Measurements from ENCODE around the gene SIN3B. TPM values are rescaled to one million over a fixed set of nuclear protein-coding genes. Genes with fewer than 3 reads are reported as not detected.

Gene SIN3B
- total RNA-seq, 2 experiments from 2014 or later = 18.8 to 20.6 TPM

DNA sequence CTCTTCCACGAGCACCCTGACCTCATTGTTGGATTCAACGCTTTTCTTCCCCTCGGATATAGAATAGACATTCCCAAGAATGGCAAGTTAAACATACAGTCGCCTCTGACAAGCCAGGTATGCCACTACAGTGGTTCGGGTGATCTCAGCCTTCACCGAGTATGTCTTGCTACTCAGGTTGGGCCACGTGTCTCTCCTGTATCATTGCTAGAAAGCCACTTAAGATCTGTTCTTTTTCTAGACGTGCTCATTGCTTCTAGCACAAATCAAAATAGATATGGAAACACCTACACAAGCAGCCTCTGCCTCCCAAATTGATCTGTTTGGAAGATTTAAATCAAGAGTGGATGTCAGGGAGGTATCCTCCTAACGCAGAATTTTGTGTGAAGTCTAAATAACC lies 2.3 kb downstream of the SIN3B start:
- no peaks in the 10 kb centered on the region for H3K9me3 Mint-ChIP-seq
- CTCF ChIA-PET = no interaction called here
- intact Hi-C loops (cut with micrococcal nuclease) = loop anchor here (10.0 kb wide), 1 partner anchor 473 kb away; the partner anchor contains the start of genes ABHD8, DDA1 and MRPL34
- H3K4me1 Mint-ChIP-seq (ENCODE audit: low read depth) = peaks cover 31% of the 10 kb centered on the region
- H3K4me3 Mint-ChIP-seq = peak overlapping the region; percentile 7
- no peaks in the 10 kb centered on the region for H3K27me3 Mint-ChIP-seq (ENCODE audit: low read depth)
- DNase-seq = no peak
- H3K36me3 Mint-ChIP-seq (ENCODE audit: low read depth) = peaks cover 16% of the 10 kb centered on the region
- H3K27ac Mint-ChIP-seq = no peak overlapping the region

DNA sequence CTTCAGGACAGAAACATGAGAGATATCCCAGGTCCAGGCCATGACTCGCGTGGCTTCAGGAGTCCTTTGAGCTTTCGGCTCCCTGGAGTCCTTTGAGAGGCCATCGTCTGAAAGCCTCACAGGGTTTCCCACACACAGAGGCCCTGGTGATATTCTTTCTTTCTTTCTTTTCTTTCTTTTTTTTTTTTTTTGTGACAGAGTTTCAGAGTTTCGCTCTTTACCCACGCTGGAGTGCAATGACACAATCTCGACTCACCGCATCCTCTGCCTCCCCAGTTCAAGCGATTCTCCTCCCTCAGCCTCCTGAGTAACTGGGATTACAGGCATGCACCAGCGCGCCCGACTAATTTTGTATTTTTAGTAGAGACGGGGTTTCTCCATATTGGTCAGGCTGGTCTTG lies 5.5 kb downstream of the SIN3B start:
- peak overlapping the region; percentile 24 for H3K27ac Mint-ChIP-seq
- no peak overlapping the region for H3K4me3 Mint-ChIP-seq
- H3K27me3 Mint-ChIP-seq (ENCODE audit: low read depth) = no peaks in the 10 kb centered on the region
- H3K4me1 Mint-ChIP-seq (ENCODE audit: low read depth) = peaks cover 27% of the 10 kb centered on the region
- CTCF ChIA-PET = no interaction called here
- H3K36me3 Mint-ChIP-seq (ENCODE audit: low read depth) = peaks cover 23% of the 10 kb centered on the region
- no peaks in the 10 kb centered on the region for H3K9me3 Mint-ChIP-seq
- intact Hi-C loops (cut with micrococcal nuclease) = loop anchor here (10.0 kb wide), 1 partner anchor 470 kb away; the partner anchor contains the start of genes ABHD8, DDA1 and MRPL34
- DNase-seq = peak; percentile 38

- Mint-ChIP-seq H3K4me1 (ENCODE audit: low read depth) (peaks cover 16% of the 10 kb centered on the region), H3K9me3 (no peaks in the 10 kb centered on the region), H3K27me3 (ENCODE audit: low read depth) (no peaks in the 10 kb centered on the region), H3K4me3 (no peak overlapping the region), H3K36me3 (ENCODE audit: low read depth) (peaks cover 24% of the 10 kb centered on the region), H3K27ac (no peak overlapping the region)
- CTCF ChIA-PET = interaction anchor here (0.6 kb wide), 1 partner anchor 27 kb away, joined by 4 read pairs; no protein-coding TSS in a partner anchor
- intact Hi-C loops (cut with micrococcal nuclease) = loop anchor here (10.0 kb wide), 1 partner anchor 468 kb away; the partner anchor contains the start of genes ABHD8, DDA1 and MRPL34
- DNase-seq = peak; percentile 48
Observed at GRCh38 chr19:16836115-16837034, 7.2 kb downstream of the SIN3B start.

- no peak for DNase-seq
- H3K27me3 Mint-ChIP-seq (ENCODE audit: low read depth) = no peaks in the 10 kb centered on the region
- peaks cover 22% of the 10 kb centered on the region for H3K36me3 Mint-ChIP-seq (ENCODE audit: low read depth)
- H3K4me3 Mint-ChIP-seq = no peak overlapping the region
- CTCF ChIA-PET = no interaction called here
- H3K4me1 Mint-ChIP-seq (ENCODE audit: low read depth) = peaks cover 13% of the 10 kb centered on the region
- intact Hi-C loops (cut with micrococcal nuclease) = loop anchor here (10.0 kb wide), 1 partner anchor 468 kb away; the partner anchor contains the start of genes ABHD8, DDA1 and MRPL34
- no peaks in the 10 kb centered on the region for H3K9me3 Mint-ChIP-seq
- H3K27ac Mint-ChIP-seq = no peak overlapping the region
Observed at GRCh38 chr19:16837035-16837362, 7.8 kb downstream of the SIN3B start.

- Mint-ChIP-seq H3K9me3 (no peaks in the 10 kb centered on the region), H3K36me3 (ENCODE audit: low read depth) (peaks cover 13% of the 10 kb centered on the region)
- intact Hi-C loops (cut with micrococcal nuclease) = no loop called here
Observed at GRCh38 chr19:16841391-16841926, 12.3 kb downstream of the SIN3B start.

GRCh38 chr19:16846901-16847300 lies 17.7 kb downstream of the SIN3B start:
- Mint-ChIP-seq H3K4me1 (ENCODE audit: low read depth) (no peaks in the 10 kb centered on the region), H3K4me3 (no peak overlapping the region), H3K27ac (no peak overlapping the region), H3K27me3 (ENCODE audit: low read depth) (no peaks in the 10 kb centered on the region), H3K9me3 (no peaks in the 10 kb centered on the region), H3K36me3 (ENCODE audit: low read depth) (peaks cover 13% of the 10 kb centered on the region)
- DNase-seq = no peak
- intact Hi-C loops (cut with micrococcal nuclease) = no loop called here
- CTCF ChIA-PET = no interaction called here

More at GRCh38 chr19:16841391-16841926, 12.3 kb downstream of the SIN3B start:
- no peak overlapping the region for H3K27ac Mint-ChIP-seq
- no peaks in the 10 kb centered on the region for H3K27me3 Mint-ChIP-seq (ENCODE audit: low read depth)
- no peak overlapping the region for H3K4me3 Mint-ChIP-seq
- DNase-seq = no peak
- CTCF ChIA-PET = no interaction called here
- peaks cover 1% of the 10 kb centered on the region for H3K4me1 Mint-ChIP-seq (ENCODE audit: low read depth)

DNA sequence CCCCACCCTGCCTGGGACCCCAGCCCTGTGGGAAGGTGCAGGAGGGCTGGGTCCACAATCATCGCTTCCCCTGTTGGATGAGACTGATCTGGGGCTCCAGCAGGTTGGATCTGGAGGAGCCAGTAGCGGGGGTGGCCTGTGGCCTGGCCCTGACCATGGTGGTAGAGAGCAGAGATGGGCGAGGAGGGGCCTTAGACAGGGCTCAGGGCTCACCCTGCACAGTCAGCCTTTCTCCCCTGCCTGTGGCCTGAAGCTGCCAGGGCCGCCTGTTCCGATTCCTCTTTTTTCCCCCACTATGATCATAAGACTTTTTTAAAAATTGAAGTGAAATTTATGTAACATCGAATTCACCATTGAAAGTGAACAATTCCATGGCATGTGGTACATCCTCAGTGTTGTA lies 18.2 kb downstream of the SIN3B start:
- CTCF ChIA-PET = no interaction called here
- Mint-ChIP-seq H3K9me3 (no peaks in the 10 kb centered on the region), H3K27ac (no peak overlapping the region), H3K4me1 (ENCODE audit: low read depth) (no peaks in the 10 kb centered on the region), H3K36me3 (ENCODE audit: low read depth) (peaks cover 13% of the 10 kb centered on the region), H3K4me3 (no peak overlapping the region), H3K27me3 (ENCODE audit: low read depth) (no peaks in the 10 kb centered on the region)
- intact Hi-C loops (cut with micrococcal nuclease) = no loop called here
- DNase-seq = no peak

- no peaks in the 10 kb centered on the region for H3K9me3 Mint-ChIP-seq
- CTCF ChIA-PET = no interaction called here
Observed at GRCh38 chr19:16849168-16849567, 20.0 kb downstream of the SIN3B start.

GRCh38 chr19:16850133-16850532 lies 20.9 kb downstream of the SIN3B start:
- CTCF ChIA-PET = no interaction called here
- no peak overlapping the region for H3K27ac Mint-ChIP-seq

More at GRCh38 chr19:16849168-16849567, 20.0 kb downstream of the SIN3B start:
- Mint-ChIP-seq H3K27ac (no peak overlapping the region), H3K4me1 (ENCODE audit: low read depth) (no peaks in the 10 kb centered on the region), H3K36me3 (ENCODE audit: low read depth) (peaks cover 13% of the 10 kb centered on the region), H3K27me3 (ENCODE audit: low read depth) (no peaks in the 10 kb centered on the region), H3K4me3 (no peak overlapping the region)
- DNase-seq = no peak
- intact Hi-C loops (cut with micrococcal nuclease) = no loop called here

GRCh38 chr19:16851031-16851712 lies 22.0 kb downstream of the SIN3B start:
- H3K4me1 Mint-ChIP-seq (ENCODE audit: low read depth) = no peaks in the 10 kb centered on the region
- no peak for DNase-seq
- H3K27ac Mint-ChIP-seq = no peak overlapping the region
- H3K27me3 Mint-ChIP-seq (ENCODE audit: low read depth) = no peaks in the 10 kb centered on the region
- H3K4me3 Mint-ChIP-seq = no peak overlapping the region
- H3K36me3 Mint-ChIP-seq (ENCODE audit: low read depth) = peaks cover 21% of the 10 kb centered on the region
- CTCF ChIA-PET = no interaction called here
- no peaks in the 10 kb centered on the region for H3K9me3 Mint-ChIP-seq
- intact Hi-C loops (cut with micrococcal nuclease) = no loop called here

More at GRCh38 chr19:16850133-16850532, 20.9 kb downstream of the SIN3B start:
- intact Hi-C loops (cut with micrococcal nuclease) = no loop called here
- no peaks in the 10 kb centered on the region for H3K27me3 Mint-ChIP-seq (ENCODE audit: low read depth)
- peaks cover 19% of the 10 kb centered on the region for H3K36me3 Mint-ChIP-seq (ENCODE audit: low read depth)
- no peak for DNase-seq
- no peaks in the 10 kb centered on the region for H3K4me1 Mint-ChIP-seq (ENCODE audit: low read depth)
- H3K9me3 Mint-ChIP-seq = no peaks in the 10 kb centered on the region
- no peak overlapping the region for H3K4me3 Mint-ChIP-seq

DNA sequence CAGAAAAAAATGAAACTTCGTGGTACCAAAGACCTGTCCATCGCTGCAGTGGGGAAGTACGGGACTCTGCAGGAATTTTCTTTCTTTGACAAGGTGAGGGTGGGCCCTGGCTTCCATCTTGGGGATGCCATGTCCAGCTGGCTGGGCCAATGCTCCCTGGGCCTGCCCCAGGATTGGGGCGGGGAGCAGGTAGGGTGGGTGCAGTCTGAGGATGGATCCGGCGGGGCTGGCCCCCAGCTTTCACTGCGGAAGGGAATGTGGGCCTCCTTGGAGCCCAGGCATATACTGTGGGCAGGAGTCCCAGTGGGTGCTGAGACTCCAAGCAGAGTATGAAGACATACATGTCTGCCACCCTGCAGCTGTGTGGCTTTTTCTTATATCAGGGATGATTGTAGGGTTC lies 23.9 kb downstream of the SIN3B start:
- H3K4me3 Mint-ChIP-seq = no peak overlapping the region
- no peaks in the 10 kb centered on the region for H3K4me1 Mint-ChIP-seq (ENCODE audit: low read depth)
- no peaks in the 10 kb centered on the region for H3K9me3 Mint-ChIP-seq
- intact Hi-C loops (cut with micrococcal nuclease) = no loop called here
- CTCF ChIA-PET = no interaction called here
- DNase-seq = no peak
- peaks cover 21% of the 10 kb centered on the region for H3K36me3 Mint-ChIP-seq (ENCODE audit: low read depth)
- no peaks in the 10 kb centered on the region for H3K27me3 Mint-ChIP-seq (ENCODE audit: low read depth)
- H3K27ac Mint-ChIP-seq = no peak overlapping the region

DNA sequence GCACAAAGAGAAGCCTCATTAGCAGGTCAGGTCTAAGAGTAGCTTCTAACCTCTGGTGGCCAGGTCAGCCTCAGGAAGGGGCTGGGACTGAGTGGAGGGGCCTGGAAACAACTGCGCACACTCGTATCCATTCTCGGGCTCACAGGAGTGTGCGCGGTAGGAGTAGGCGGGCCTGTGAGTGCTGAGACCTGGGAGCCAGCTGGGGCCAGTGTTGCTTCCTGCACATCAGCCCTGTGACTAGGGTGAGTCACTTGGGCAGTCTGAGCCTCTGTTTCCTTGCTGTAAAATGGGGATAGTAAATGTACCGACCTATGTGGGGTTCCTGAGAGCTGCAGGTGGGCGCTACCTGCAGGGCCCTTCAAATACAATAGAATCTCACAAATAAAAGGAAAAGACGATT lies 26.9 kb downstream of the SIN3B start:
- Mint-ChIP-seq H3K36me3 (ENCODE audit: low read depth) (peaks cover 13% of the 10 kb centered on the region), H3K27me3 (ENCODE audit: low read depth) (no peaks in the 10 kb centered on the region), H3K4me1 (ENCODE audit: low read depth) (no peaks in the 10 kb centered on the region), H3K27ac (no peak overlapping the region), H3K9me3 (no peaks in the 10 kb centered on the region), H3K4me3 (no peak overlapping the region)
- CTCF ChIA-PET = no interaction called here
- no peak for DNase-seq
- intact Hi-C loops (cut with micrococcal nuclease) = no loop called here

All from activated naive CD4-positive, alpha-beta T cell treated with anti-CD3 and anti-CD28 coated beads for 36 hours (primary cell).